Stimulated activated CD8-positive, alpha-beta memory T cell treated with anti-CD3 and anti-CD28 coated beads, Interleukin-7, amount 100 ng/mL, for 4 hours (primary cell): ENCODE results near the gene ACVRL1.
A peak's percentile ranks its signal among the peaks of the same experiment; 100 is the strongest.

Experiments used
- DNase-seq, 2 donors: peaks; one replicate each; pipeline ENCODE4 v3.0.0-alpha.2; 2020; ENCODE audit warnings: low read depth in 2 of 2

The ACVRL1 gene

GRCh38 chr12:51962737-51963136 is 55.4 kb downstream of the ACVRL1 start:
- no peak for DNase-seq

GRCh38 chr12:51963477-51963876 is 56.2 kb downstream of the ACVRL1 start:
- no peak for DNase-seq

GRCh38 chr12:51969643-51970042 is 62.3 kb downstream of the ACVRL1 start:
- DNase-seq, result no peak

GRCh38 chr12:51970904-51971646 is 63.8 kb downstream of the ACVRL1 start:
- DNase-seq, result peak; percentile 13 to 15

GRCh38 chr12:51971679-51972421 is 64.5 kb downstream of the ACVRL1 start:
- DNase-seq, result no peak

GRCh38 chr12:51972422-51972812 is 65.1 kb downstream of the ACVRL1 start:
- no peak for DNase-seq

GRCh38 chr12:51972849-51973273 is 65.6 kb downstream of the ACVRL1 start:
- DNase-seq, result peak; percentile 30 to 35
